Stimulated activated CD8-positive, alpha-beta memory T cell treated with anti-CD3 and anti-CD28 coated beads, Interleukin-4, amount 100 ng/mL, for 4 hours (primary cell): Measurements from ENCODE around the gene GDPD3.

Source experiments
- DNase-seq, 2 donors: peaks; one replicate each; pipeline ENCODE4 v3.0.0-alpha.2; 2020; ENCODE audit warnings: low read depth in 2 of 2, low spot score in 1 of 2

Gene GDPD3

DNA sequence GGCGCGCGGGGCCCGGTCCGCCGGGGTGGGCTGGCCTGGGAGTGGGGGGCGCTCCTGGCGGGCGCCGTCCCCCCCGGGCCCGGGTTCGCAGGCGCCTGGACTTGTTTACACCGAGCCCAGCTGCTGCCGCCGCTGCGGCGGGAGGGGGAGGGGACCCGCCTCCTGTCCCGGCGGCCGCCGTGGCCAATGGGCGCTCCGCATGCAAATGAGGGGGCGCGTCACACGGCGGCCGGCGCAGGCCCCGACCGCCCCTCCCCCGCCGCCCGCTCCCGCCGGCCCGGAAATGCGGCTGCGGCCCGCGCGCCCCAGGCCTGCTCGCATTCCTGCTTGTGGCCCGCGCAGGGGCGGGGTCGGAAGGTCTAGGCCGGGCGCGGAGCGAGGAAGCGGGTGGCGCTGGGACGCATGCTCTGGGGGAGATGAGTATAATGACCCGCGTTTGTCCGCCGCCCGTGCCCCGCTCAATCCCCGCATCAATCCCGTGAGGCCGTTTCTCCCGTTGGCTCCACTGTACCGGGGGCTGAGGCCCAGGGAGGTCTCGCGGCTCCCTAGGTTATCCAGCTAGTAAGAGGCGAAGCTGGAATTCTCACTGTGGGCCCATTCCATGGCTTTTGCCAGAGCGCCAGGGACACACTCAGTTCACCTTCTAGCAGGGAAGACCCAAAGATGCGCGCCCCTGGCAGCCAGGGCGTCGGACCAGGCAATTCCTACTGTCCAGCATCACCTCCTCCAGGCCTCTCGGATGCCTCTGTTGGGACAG lies 17.1 kb downstream of the GDPD3 start, which contains the start of gene YPEL3:
Gene YPEL3 (minus strand): TSS at position 109 of the 757 bp plus-strand sequence. CDS start 731 bp downstream, outside the sequence.
- DNase-seq, result peak; percentile 60 to 81

GRCh38 chr16:30095166-30096078 lies 17.9 kb downstream of the GDPD3 start:
- DNase-seq, result no peak

DNA sequence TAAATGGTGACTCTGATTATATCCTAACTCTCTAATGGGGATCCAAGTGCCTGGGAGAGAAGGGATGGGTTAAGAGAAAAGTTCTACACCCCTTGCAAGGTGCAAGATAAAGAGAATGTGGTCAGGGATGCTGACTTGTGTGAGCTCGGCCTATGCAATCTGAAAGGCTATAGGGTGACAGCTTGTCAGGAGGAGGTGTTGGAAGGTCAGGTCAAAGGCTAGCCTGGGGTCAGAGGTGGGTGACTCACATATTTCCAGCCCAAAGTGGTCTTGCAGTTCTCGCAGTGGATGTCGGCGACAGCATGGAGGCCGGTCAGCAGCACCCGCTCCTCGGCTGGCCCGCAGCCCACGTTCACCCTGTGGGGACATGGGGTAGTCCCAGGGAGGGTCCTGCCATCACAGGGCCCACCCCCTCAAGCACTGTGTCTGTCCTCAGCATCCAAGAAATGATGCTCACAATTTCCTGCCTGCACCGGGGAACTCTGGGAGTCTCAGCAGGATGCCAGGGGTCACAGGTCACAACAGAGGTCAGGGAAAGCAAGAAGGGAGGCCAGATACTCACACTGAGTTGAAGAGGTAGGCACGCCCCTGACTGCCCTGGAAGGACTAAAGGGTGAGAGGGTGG lies 18.7 kb downstream of the GDPD3 start:
- DNase-seq, result no peak

- peak in 1 of 2 donors; percentile 34 for DNase-seq
Observed at GRCh38 chr16:30092373-30093010, 20.8 kb downstream of the GDPD3 start.

DNA sequence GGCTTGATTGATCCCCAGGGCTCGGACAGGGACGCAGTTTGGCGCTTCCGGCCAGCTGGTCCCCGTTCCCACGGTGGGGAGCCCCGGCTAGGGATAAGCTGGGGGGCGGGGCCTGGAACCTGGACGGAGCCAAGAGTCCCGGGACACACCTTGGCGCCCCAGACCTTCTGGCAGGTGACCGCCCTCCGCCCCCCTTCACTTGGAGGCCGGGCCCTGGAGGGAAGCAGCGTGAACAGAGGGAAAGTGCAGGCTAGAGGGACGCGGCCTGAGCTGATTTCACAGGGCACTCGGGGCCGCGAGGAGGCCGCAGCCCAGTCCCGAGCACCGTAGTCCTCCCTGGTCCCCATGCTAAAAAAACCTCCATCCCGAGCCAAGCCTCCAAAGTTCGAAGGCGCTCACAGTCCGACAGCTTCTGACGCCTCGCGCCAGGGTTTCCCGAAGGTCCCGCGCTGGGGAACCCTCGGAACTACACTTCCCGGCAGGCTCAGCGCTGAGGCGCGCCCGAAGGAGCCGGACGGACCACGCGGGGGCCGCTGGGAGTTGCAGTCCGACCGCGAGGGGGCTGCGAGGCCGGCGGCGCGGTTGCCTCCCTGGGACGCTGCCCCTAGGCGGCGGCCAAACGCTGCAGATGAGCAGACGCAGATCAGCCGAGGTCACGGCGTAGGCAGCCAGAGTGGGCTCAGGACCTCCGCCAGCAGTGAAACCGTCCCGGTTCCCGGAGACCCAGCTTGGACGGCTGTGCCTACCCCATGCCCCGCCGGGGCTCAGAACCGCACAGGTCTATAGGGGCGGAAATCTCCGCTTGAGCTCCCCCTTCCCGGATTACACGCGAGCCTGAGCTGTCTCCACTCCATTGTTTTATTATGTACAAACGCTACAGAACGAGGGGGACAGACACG lies 21.6 kb downstream of the GDPD3 start, which contains the start of gene TBX6:
Gene TBX6 (minus strand): TSS at position 451 of the 899 bp plus-strand sequence. CDS start 731 bp downstream, outside the sequence.
- peak; percentile 80 to 83 for DNase-seq

GRCh38 chr16:30090610-30091331 lies 22.6 kb downstream of the GDPD3 start:
- no peak for DNase-seq

GRCh38 chr16:30088832-30089624 lies 24.3 kb downstream of the GDPD3 start:
- no peak for DNase-seq

DNA sequence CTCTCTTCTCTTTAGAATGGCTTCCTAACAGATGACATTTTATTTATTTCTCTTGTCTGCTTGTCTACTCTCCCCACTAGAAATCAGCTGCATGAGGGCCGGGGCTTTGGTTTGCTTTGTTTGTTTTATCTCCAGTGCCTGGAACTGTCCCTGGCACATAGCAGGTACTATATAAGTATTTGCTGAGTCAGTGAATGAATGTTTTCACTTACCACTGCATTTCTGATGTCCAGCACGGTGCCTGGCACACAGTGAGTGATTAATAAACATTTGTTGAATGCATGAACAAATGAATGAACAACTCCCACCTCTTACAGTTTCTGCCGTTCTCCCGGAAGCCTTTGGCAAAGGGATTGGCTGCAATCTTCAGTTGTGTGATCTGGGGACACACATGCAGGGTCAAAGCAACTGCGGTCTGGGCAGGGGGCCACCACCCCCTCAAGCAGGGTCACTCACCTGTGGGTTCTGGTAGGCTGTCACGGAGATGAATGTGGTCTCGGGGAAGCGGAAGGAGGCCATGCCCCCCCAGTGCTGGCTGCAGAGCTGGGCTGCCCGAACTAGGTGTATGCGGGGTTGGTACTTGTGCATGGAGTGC lies 25.0 kb downstream of the GDPD3 start:
- DNase-seq, result no peak

GRCh38 chr16:30087181-30087898 lies 26.0 kb downstream of the GDPD3 start:
- no peak for DNase-seq

- DNase-seq, result no peak
Observed at GRCh38 chr16:30086291-30087140, 26.8 kb downstream of the GDPD3 start.

GRCh38 chr16:30085820-30086219 lies 27.5 kb downstream of the GDPD3 start:
- no peak for DNase-seq

DNA sequence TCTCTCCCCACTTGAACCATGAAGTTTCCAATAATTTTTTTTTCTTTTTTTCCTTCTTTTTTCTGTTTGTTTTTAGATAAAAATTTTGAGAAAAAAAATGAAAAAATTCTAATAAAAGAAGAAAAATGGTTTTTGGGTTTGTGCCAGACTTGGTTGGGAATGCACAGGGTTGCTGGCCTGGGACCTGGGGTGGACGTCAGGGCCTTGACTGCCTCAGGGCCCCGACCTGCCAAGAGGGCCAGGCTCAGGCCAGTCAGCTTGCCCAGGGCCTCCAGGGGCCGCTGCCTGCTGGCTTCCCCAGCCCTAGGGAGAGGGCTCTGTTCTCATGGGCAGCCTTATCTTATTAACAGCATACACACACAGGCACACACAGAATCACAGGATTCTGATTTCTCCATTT lies 28.1 kb downstream of the GDPD3 start:
- DNase-seq, result no peak

DNA sequence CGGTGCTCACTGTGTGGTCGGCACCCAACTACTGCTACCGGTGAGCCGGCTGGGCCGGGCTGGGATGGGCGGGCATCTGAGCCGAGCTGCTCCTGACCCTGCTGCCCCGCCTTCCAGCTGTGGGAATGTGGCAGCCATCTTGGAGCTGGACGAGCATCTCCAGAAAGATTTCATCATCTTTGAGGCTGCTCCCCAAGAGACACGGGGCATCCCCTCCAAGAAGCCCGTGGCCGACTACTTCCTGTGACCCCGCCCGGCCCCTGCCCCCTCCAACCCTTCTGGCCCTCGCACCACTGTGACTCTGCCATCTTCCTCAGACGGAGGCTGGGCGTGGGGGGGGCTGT lies 28.5 kb downstream of the GDPD3 start:
- DNase-seq, result no peak

- DNase-seq, result no peak
Observed at GRCh38 chr16:30084096-30084815, 29.1 kb downstream of the GDPD3 start.

GRCh38 chr16:30083216-30084055 lies 29.9 kb downstream of the GDPD3 start:
- DNase-seq, result no peak
